Measurements from ENCODE around the gene PRKAR1B.

Gene PRKAR1B

GRCh38 chr7:503575-504111, 223.4 kb downstream of the PRKAR1B start:
- no peak for DNase-seq

- DNase-seq: no peak
Measured at GRCh38 chr7:502296-502695, 224.8 kb downstream of the PRKAR1B start.

GRCh38 chr7:501526-501925, 225.6 kb downstream of the PRKAR1B start:
- no peak for DNase-seq

GRCh38 chr7:500521-501420, 226.3 kb downstream of the PRKAR1B start:
- DNase-seq: no peak

GRCh38 chr7:499853-500485, 227.1 kb downstream of the PRKAR1B start:
- DNase-seq: no peak
